K562 (cell line): ENCODE data around the gene NAP1L4. TPM values are rescaled to one million over a fixed set of nuclear protein-coding genes. Genes with fewer than 3 reads are reported as not detected.

Experiments
- ATAC-seq: fragments of 200-7000 bp; cut with Tn5 transposase; 3 replicates; pipeline ENCODE4 v1.9.1; 2020; ENCODE audit warnings: moderate library complexity
- BruUV-seq: library from RNA; stranded (reverse); fragments of 400-500 nt; replicated peaks from 2 replicates; lab custom pipeline; 2021; lab: Mats Ljungman, UMichigan
- CTCF ChIA-PET: fragments of 300-600 bp; formaldehyde crosslinking; extraction: SDS; loops from one replicate; lab custom pipeline; 2021; ENCODE audit warnings: low intra/inter-chr PET ratio; lab: Yijun Ruan, JAX
- POLR2A ChIA-PET: fragments of 300-600, 350-650 bp; sonication (Branson Sonifier 250); formaldehyde crosslinking; extraction: SDS; loops from one replicate; lab custom pipeline; 2021; ENCODE audit warnings: antibody characterized with exemption, inconsistent platforms; lab: Yijun Ruan, JAX
- DNase-seq, 4 experiments: peaks; one replicate each; pipeline versions ENCODE4 v3.0.0 to v3.0.0-alpha.2; 2011 to 2018; ENCODE audit warnings: low spot score in 3 of 4, mixed read lengths in 3 of 4; ENCODE audit errors: extremely low read depth in 1 of 4
- FAIRE-seq: peaks from 2 replicates; lab custom pipeline; 2011; peaks lifted over from hg19 to GRCh38; lab: Jason Lieb, UNC
- H2AFZ ChIP-seq: 2 replicates; pipeline ENCODE4 v1.6.0; 2011; ENCODE audit warnings: low read depth, low read length, control low read depth, inconsistent platforms
- H3K27ac ChIP-seq: fragments of 200-600 bp; 3 replicates; pipeline ENCODE4 v1.8.0; 2011; ENCODE audit warnings: low read depth, mild to moderate bottlenecking, control low read depth, inconsistent platforms, low read length, moderate library complexity, mixed read lengths; ENCODE audit errors: extremely low read depth
- H3K27me3 ChIP-seq, 2 experiments: fragments of 300-600 bp in 1 of 2; 2 replicates in 1 of 2; 3 replicates in 1 of 2; pipeline versions ENCODE4 v1.6.0 to v1.8.0; 2011; ENCODE audit warnings: inconsistent platforms in 2 of 2, low read length in 2 of 2, mild to moderate bottlenecking in 1 of 2, mixed read lengths in 1 of 2, moderate library complexity in 1 of 2; ENCODE audit not compliant: control insufficient read depth in 2 of 2, insufficient read depth in 2 of 2
- H3K36me3 ChIP-seq: fragments of 300-600 bp; 3 replicates; pipeline ENCODE4 v1.8.0; 2011; ENCODE audit warnings: mild to moderate bottlenecking, low read length, inconsistent platforms; ENCODE audit not compliant: control insufficient read depth, insufficient read depth
- H3K4me1 ChIP-seq, 2 experiments: fragments of 200-600 bp in 1 of 2; replicated peaks in 1 of 2; 2 replicates in 1 of 2; 3 replicates in 1 of 2; pipeline versions ENCODE4 v1.5.1 to v1.8.0; 2011; ENCODE audit warnings: inconsistent platforms in 2 of 2, low read length in 2 of 2, mild to moderate bottlenecking in 1 of 2, mixed read lengths in 1 of 2, moderate library complexity in 1 of 2; ENCODE audit not compliant: control insufficient read depth in 2 of 2, insufficient read depth in 2 of 2
- H3K4me2 ChIP-seq: 2 replicates; pipeline ENCODE4 v1.6.1; 2011; ENCODE audit warnings: low read length, control low read depth, inconsistent platforms, mixed read lengths; ENCODE audit not compliant: insufficient read depth
- H3K4me3 ChIP-seq: fragments of 200-600 bp; sonication (generic), shearing (Covaris generic); 2 replicates; pipeline ENCODE4 v1.5.1; 2016; ENCODE audit warnings: control low read depth, inconsistent platforms
- H3K79me2 ChIP-seq: fragments of 200-600 bp; 3 replicates; pipeline ENCODE4 v1.8.0; 2011; ENCODE audit warnings: low read length, inconsistent platforms; ENCODE audit not compliant: control insufficient read depth, insufficient read depth
- H3K9ac ChIP-seq, 2 experiments: 2 replicates each; pipeline versions ENCODE4 v1.6.0 to v1.6.1; 2011; ENCODE audit warnings: low read depth in 2 of 2, low read length in 2 of 2, control low read depth in 1 of 2, inconsistent platforms in 1 of 2, mild to moderate bottlenecking in 1 of 2, mixed read lengths in 1 of 2; ENCODE audit not compliant: insufficient read depth in 1 of 2
- H3K9me1 ChIP-seq: one replicate; pipeline ENCODE4 v1.6.0; 2011; ENCODE audit warnings: inconsistent platforms, mild to moderate bottlenecking, low read length, moderate library complexity; ENCODE audit not compliant: control insufficient read depth, insufficient read depth
- H3K9me3 ChIP-seq: replicated peaks from 2 replicates; pipeline ENCODE4 v1.5.1; 2011; ENCODE audit warnings: low read depth, low read length, inconsistent platforms; ENCODE audit not compliant: control insufficient read depth, insufficient read depth
- H4K20me1 ChIP-seq: replicated peaks from 2 replicates; pipeline ENCODE4 v1.6.1; 2011; ENCODE audit warnings: low read length, inconsistent platforms, mixed read lengths; ENCODE audit not compliant: control insufficient read depth, insufficient read depth
- MEIS2 ChIP-seq: fragments of 450-650 bp; IDR thresholded peaks from 2 replicates; pipeline ENCODE4 v1.6.1; 2014; ENCODE audit warnings: mild to moderate bottlenecking; ENCODE audit not compliant: partially characterized antibody
- SIN3A ChIP-seq, 2 experiments: fragments of 150-350 bp in 1 of 2; IDR thresholded peaks; 2 replicates each; pipeline ENCODE4 v1.6.1; 2011 to 2016; ENCODE audit warnings: borderline replicate concordance in 2 of 2, low read depth in 2 of 2, low read length in 2 of 2, mild to moderate bottlenecking in 2 of 2, moderate library complexity in 2 of 2; ENCODE audit not compliant: control insufficient read depth in 1 of 2
- WGBS: fragments of 100-300 bp; shearing (Covaris generic); methylation state at CpG from one replicate; pipeline ENCODE4 v1.1.6; 2016; ENCODE audit warnings: low coverage, mixed read lengths; ENCODE audit not compliant: insufficient coverage; ENCODE audit errors: missing lambda C conversion rate; 5-methylcytosine and 5-hydroxymethylcytosine counted together
- in situ Hi-C: fragments of 300-500 bp; cut with MboI; formaldehyde crosslinking; loops from 4 replicates; pipeline ENCODE4 v1.15.0; 2018; ENCODE audit warnings: inconsistent platforms, mixed read lengths
- intact Hi-C: fragments of 100-400 bp; cut with micrococcal nuclease; formaldehyde crosslinking; loops from 2 replicates; pipeline ENCODE4 v1.14.2; 2022
- polyA plus RNA-seq, 8 experiments: library from polyadenylated mRNA; depleted of rRNA in 4 of 8; stranded (reverse) in 5 of 8; unstranded in 3 of 8; fragments of >200 nt; fragmentation: Nextera tagmentation in 2 of 8; fragmentation: Illumina TruSeq in 1 of 8; extraction: Ambion mirVana in 2 of 8; extraction: Trizol in 1 of 8; gene quantifications; 2 replicates each; pipeline versions ENCODE4 v1.2.1 to v1.2.3, GENCODE V29; 2011 to 2014; ENCODE audit warnings: inconsistent platforms in 1 of 8, missing spikeins in 1 of 8
- total RNA-seq, 7 experiments: library from RNA; depleted of rRNA in 6 of 7; stranded (reverse); fragments of >200 nt in 6 of 7; fragmentation: Illumina TruSeq in 2 of 7; extraction: Trizol in 2 of 7; gene quantifications; 2 replicates each; pipeline versions ENCODE4 v1.2.1 to v1.2.3, GENCODE V29; 2011 to 2021; ENCODE audit warnings: low replicate concordance in 1 of 7
- TF ChIP-seq, protein P1 (sequence below), 2 experiments: fragments of 450-650 bp; IDR thresholded peaks; 2 replicates each; pipeline ENCODE4 v1.6.1; 2016

Gene NAP1L4
- total and polyA plus RNA-seq, 9 of the 15 experiments (the other 6 are each of a cell fraction or from before 2014, with no cell fraction given) = 34.1 to 237 (median 179) TPM

DNA sequence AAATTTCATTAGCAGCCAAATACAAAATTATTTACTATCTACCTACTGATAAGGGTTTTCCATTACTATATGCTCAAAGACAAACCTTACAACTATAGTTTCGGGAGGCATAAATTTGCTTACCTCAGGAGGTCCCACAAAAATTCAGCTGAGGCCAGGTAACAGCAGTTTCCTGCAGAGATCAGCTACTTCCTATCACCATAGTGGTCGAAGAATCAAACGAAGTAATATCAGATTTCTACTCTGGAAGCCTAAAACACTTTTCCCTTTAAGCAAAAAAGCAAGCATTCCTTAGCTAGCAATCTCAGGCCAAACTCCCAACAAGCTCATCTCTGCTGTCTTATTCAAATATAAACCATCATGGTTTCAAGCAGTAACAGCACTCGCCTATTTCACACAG is 3.1 kb downstream of the NAP1L4 start:
- H2AFZ ChIP-seq = no peak overlapping the region
- peaks cover 85% of the 10 kb centered on the region for H3K79me2 ChIP-seq
- in situ Hi-C loops = no loop called here
- peak overlapping the region; percentile 93 for H3K4me2 ChIP-seq
- H3K27me3 ChIP-seq = no peaks in the 10 kb centered on the region
- ChIA-PET CTCF (no interaction called here), POLR2A (interaction anchor here (0.9 to 3.0 kb wide), 6 partner anchors 9 to 35 kb away, joined by 3 to 16 read pairs (median 6); no protein-coding TSS in a partner anchor)
- no peak for FAIRE-seq
- peaks cover 37% of the 10 kb centered on the region for H4K20me1 ChIP-seq
- ATAC-seq = no peak
- DNase-seq = no peak
- TF ChIP-seq MEIS2 = no peak
- TF ChIP-seq, protein P1, sequence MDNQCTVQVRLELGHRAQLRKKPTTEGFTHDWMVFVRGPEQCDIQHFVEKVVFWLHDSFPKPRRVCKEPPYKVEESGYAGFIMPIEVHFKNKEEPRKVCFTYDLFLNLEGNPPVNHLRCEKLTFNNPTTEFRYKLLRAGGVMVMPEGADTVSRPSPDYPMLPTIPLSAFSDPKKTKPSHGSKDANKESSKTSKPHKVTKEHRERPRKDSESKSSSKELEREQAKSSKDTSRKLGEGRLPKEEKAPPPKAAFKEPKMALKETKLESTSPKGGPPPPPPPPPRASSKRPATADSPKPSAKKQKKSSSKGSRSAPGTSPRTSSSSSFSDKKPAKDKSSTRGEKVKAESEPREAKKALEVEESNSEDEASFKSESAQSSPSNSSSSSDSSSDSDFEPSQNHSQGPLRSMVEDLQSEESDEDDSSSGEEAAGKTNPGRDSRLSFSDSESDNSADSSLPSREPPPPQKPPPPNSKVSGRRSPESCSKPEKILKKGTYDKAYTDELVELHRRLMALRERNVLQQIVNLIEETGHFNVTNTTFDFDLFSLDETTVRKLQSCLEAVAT (IDR thresholded peaks at IDR 0.05) = peak in 1 of 2 experiments; percentile 29; a peak in 1 of 4 replicates
- TF ChIP-seq SIN3A (IDR thresholded peaks at IDR 0.05; ENCODE audit: borderline replicate concordance in 2 of 2, control insufficient read depth in 1 of 2, low read depth in 2 of 2, low read length in 2 of 2) = peak in 1 of 2 experiments; percentile 49; a peak in 1 of 4 replicates
- H3K9ac ChIP-seq = peak overlapping the region; percentile 49 to 78; a peak in 2 of 4 replicates
- peaks cover 10 to 15% of the 10 kb centered on the region in 2 experiments; a peak in 4 of 5 replicates for H3K4me1 ChIP-seq
- H3K36me3 ChIP-seq = peaks cover 54% of the 10 kb centered on the region
- WGBS = 5% methylated on average over 4 of the region's 4 CpGs
- H3K4me3 ChIP-seq = peak overlapping the region; percentile 52
- BruUV-seq = no TSS peak
- intact Hi-C loops = no loop called here
- H3K27ac ChIP-seq = peak overlapping the region; percentile 61
- H3K9me3 ChIP-seq = no peaks in the 10 kb centered on the region
- H3K9me1 ChIP-seq = peaks cover 2% of the 10 kb centered on the region
